B cell (primary cell): ENCODE results near the gene TEPSIN. TPM values are rescaled to one million over a fixed set of nuclear protein-coding genes. Genes with fewer than 3 reads are reported as not detected.

Source experiments
- ATAC-seq: fragments of 200-7000 bp; cut with Tn5 transposase; one replicate; pipeline ENCODE4 v1.10.0; 2021; ENCODE audit warnings: low read depth, mild to moderate bottlenecking, moderate number of reproducible peaks, moderate library complexity
- CTCF ChIA-PET: fragments of 350-600 bp; sonication (Branson Sonifier 250); formaldehyde crosslinking; loops from one replicate; lab custom pipeline; 2021; ENCODE audit warnings: antibody characterized with exemption, inconsistent platforms; lab: Charles Lee
- POLR2A ChIA-PET: fragments of 350-600 bp; sonication (Branson Sonifier 250); formaldehyde crosslinking; loops from one replicate; lab custom pipeline; 2021; ENCODE audit warnings: antibody characterized with exemption; lab: Charles Lee
- DNase-seq: peaks from one replicate; pipeline ENCODE4 v3.0.0; 2013
- H2AFZ ChIP-seq: 2 replicates; pipeline ENCODE4 v1.6.1; 2012; ENCODE audit warnings: mild to moderate bottlenecking, low read depth, low read length; ENCODE audit not compliant: insufficient read depth, poor library complexity, severe bottlenecking
- H3K27ac ChIP-seq, 2 donors: 1 replicate in 1 of 2; 2 replicates in 1 of 2; pipeline ENCODE4 v1.5.1; 2012 to 2013; ENCODE audit warnings: low read length in 2 of 2, mild to moderate bottlenecking in 2 of 2, moderate library complexity in 1 of 2
- H3K27me3 ChIP-seq, 4 experiments: fragments of 200-600 bp in 1 of 4; sonication (generic) in 1 of 4; replicated peaks in 1 of 4; 1 replicate in 2 of 4; 2 replicates in 2 of 4; pipeline versions ENCODE4 v1.6.1 to v1.7.0; 2013 to 2016; ENCODE audit warnings: low read length in 3 of 4, mild to moderate bottlenecking in 2 of 4, mixed read lengths in 1 of 4, moderate library complexity in 1 of 4; ENCODE audit not compliant: insufficient read depth in 4 of 4, control insufficient read depth in 3 of 4; ENCODE audit errors: control extremely low read depth in 1 of 4
- H3K36me3 ChIP-seq, 2 experiments: replicated peaks in 1 of 2; 1 replicate in 1 of 2; 2 replicates in 1 of 2; pipeline versions ENCODE4 v1.6.1 to v1.7.1; 2013; ENCODE audit warnings: low read length in 1 of 2; ENCODE audit not compliant: insufficient read depth in 2 of 2, control insufficient read depth in 1 of 2; ENCODE audit errors: control extremely low read depth in 1 of 2, extremely low read depth in 1 of 2
- H3K4me1 ChIP-seq, 2 donors: fragments of 200-600 bp in 1 of 2; sonication (generic) in 1 of 2; 1 replicate in 1 of 2; 2 replicates in 1 of 2; pipeline versions ENCODE4 v1.5.1 to v1.6.1; 2013 to 2017; ENCODE audit warnings: low read length in 2 of 2; ENCODE audit not compliant: control insufficient read depth in 2 of 2, insufficient read depth in 2 of 2
- H3K4me2 ChIP-seq: replicated peaks from 2 replicates; pipeline ENCODE3; 2012; ENCODE audit warnings: mild to moderate bottlenecking, low read depth, low read length; ENCODE audit not compliant: poor library complexity, severe bottlenecking
- H3K4me3 ChIP-seq, 5 experiments: fragments of 200-600 bp in 1 of 5; sonication (generic) in 1 of 5; 1 replicate in 3 of 5; 2 replicates in 2 of 5; pipeline versions ENCODE4 v1.5.1 to v1.7.0; 2011 to 2016; ENCODE audit warnings: low read length in 4 of 5, mild to moderate bottlenecking in 4 of 5, low read depth in 2 of 5, control low read depth in 1 of 5, moderate library complexity in 1 of 5; ENCODE audit not compliant: insufficient read depth in 1 of 5; ENCODE audit errors: control extremely low read depth in 1 of 5, extremely low read depth in 1 of 5
- H3K79me2 ChIP-seq: fragments of 200-600 bp; sonication (generic); one replicate; pipeline ENCODE4 v1.6.0; 2016; ENCODE audit warnings: low read length; ENCODE audit not compliant: control insufficient read depth, insufficient read depth
- H3K9ac ChIP-seq: fragments of 200-600 bp; sonication (generic); 2 replicates; pipeline ENCODE4 v1.6.1; 2017; ENCODE audit warnings: mild to moderate bottlenecking, low read length, moderate library complexity
- H3K9me3 ChIP-seq, 3 donors: one replicate each; pipeline versions ENCODE4 v1.6.1 to v1.7.1; 2013; ENCODE audit warnings: low read length in 2 of 3; ENCODE audit not compliant: control insufficient read depth in 2 of 3, insufficient read depth in 1 of 3; ENCODE audit errors: control extremely low read depth in 1 of 3
- H4K20me1 ChIP-seq: 2 replicates; pipeline ENCODE4 v1.6.0; 2012; ENCODE audit warnings: mild to moderate bottlenecking, low read length; ENCODE audit not compliant: insufficient read depth, control insufficient read depth, poor library complexity, severe bottlenecking
- H3K27ac Mint-ChIP-seq: one replicate; pipeline ENCODE4 v1.8.0; 2021; ENCODE audit warnings: mixed read lengths
- H3K27me3 Mint-ChIP-seq: one replicate; pipeline ENCODE4 v1.8.0; 2021; ENCODE audit warnings: mixed read lengths
- H3K4me1 Mint-ChIP-seq: one replicate; pipeline ENCODE4 v1.8.0; 2021; ENCODE audit warnings: mixed read lengths
- H3K4me3 Mint-ChIP-seq: one replicate; pipeline ENCODE4 v1.8.0; 2021; ENCODE audit warnings: mixed read lengths
- H3K9me3 Mint-ChIP-seq: one replicate; pipeline ENCODE4 v1.8.0; 2022; ENCODE audit warnings: mixed read lengths; ENCODE audit not compliant: insufficient read depth
- CTCF ChIP-seq: fragments of 200-600 bp; IDR thresholded peaks from one replicate; pipeline ENCODE4 v1.8.0; 2022; ENCODE audit warnings: antibody characterized with exemption, mild to moderate bottlenecking
- EZH2 ChIP-seq: IDR thresholded peaks from 2 replicates; pipeline ENCODE4 v1.6.1; 2012; ENCODE audit warnings: borderline replicate concordance, low read depth, mild to moderate bottlenecking, moderate library complexity, low read length; ENCODE audit not compliant: insufficient read depth, poor library complexity, severe bottlenecking
- WGBS: methylation state at CpG from one replicate; pipeline ENCODE4 v1.1.5; 2013; ENCODE audit warnings: missing lambda C conversion rate; ENCODE audit not compliant: insufficient coverage; 5-methylcytosine and 5-hydroxymethylcytosine counted together
- intact Hi-C: fragments of 100-400 bp; cut with micrococcal nuclease; formaldehyde crosslinking; loops from one replicate; pipeline ENCODE4 v1.10.0; 2022
- polyA plus RNA-seq: library from polyadenylated mRNA; depleted of rRNA; stranded (reverse); fragments of >200 nt; gene quantifications from 2 replicates; pipeline ENCODE4 v1.2.3, GENCODE V29; 2012
- total RNA-seq, 2 donors: library from RNA; stranded (reverse); fragments of 120-200 nt in 1 of 2; gene quantifications; 1 replicate in 1 of 2; 2 replicates in 1 of 2; pipeline versions ENCODE4 v1.2.3 to v1.2.4, GENCODE V29; 2013 to 2022

TEPSIN gene
- total and polyA plus RNA-seq, 2 donors (not counting 1 experiment from before 2014, with no cell fraction given): 180 to 273 TPM

GRCh38 chr17:81245024-81245664 lies 6.3 kb upstream of the TEPSIN start:
- H2AFZ ChIP-seq: no peak overlapping the region
- H3K4me2 ChIP-seq: no peak overlapping the region
- H3K79me2 ChIP-seq: peaks cover 17% of the 10 kb centered on the region
- no peak overlapping the region for H3K27ac ChIP-seq
- POLR2A ChIA-PET: no interaction called here
- no peak overlapping the region for H3K4me3 Mint-ChIP-seq
- CTCF ChIA-PET: interaction anchor here (0.6 kb wide), 1 partner anchor 196 kb away, joined by 3 read pairs; no protein-coding TSS in a partner anchor
- no peaks in the 10 kb centered on the region for H3K9me3 ChIP-seq
- no peaks in the 10 kb centered on the region for H3K27me3 Mint-ChIP-seq
- intact Hi-C loops: no loop called here
- WGBS: 85% methylated on average over 25 of the region's 25 CpGs
- H3K9me3 Mint-ChIP-seq: no peaks in the 10 kb centered on the region
- peaks cover 21% of the 10 kb centered on the region for H3K4me1 Mint-ChIP-seq
- DNase-seq (peak; percentile 24), ATAC-seq (no peak)
- H3K4me1 ChIP-seq: peaks cover 2 to 7% of the 10 kb centered on the region in 2 donors
- H3K36me3 ChIP-seq: peaks cover 0 to 14% of the 10 kb centered on the region in 2 experiments
- no peak for TF ChIP-seq CTCF
- no peak for TF ChIP-seq EZH2
- H3K9ac ChIP-seq: no peak overlapping the region
- H4K20me1 ChIP-seq: peaks cover 50% of the 10 kb centered on the region
- H3K27ac Mint-ChIP-seq: no peak overlapping the region
- H3K4me3 ChIP-seq: no peak overlapping the region
- no peaks in the 10 kb centered on the region for H3K27me3 ChIP-seq

GRCh38 chr17:81244358-81245023 lies 5.6 kb upstream of the TEPSIN start:
- ATAC-seq (no peak), DNase-seq (peak; percentile 25)
- peaks cover 26% of the 10 kb centered on the region for H3K4me1 Mint-ChIP-seq
- H2AFZ ChIP-seq: no peak overlapping the region
- no peaks in the 10 kb centered on the region for H3K27me3 ChIP-seq
- no peaks in the 10 kb centered on the region for H3K9me3 Mint-ChIP-seq
- ChIA-PET CTCF (interaction anchor here (1.1 kb wide), 1 partner anchor 102 kb away, joined by 5 read pairs; no protein-coding TSS in a partner anchor), POLR2A (no interaction called here)
- 76% methylated on average over 21 of the region's 24 CpGs for whole genome bisulfite sequencing
- H3K9me3 ChIP-seq: no peaks in the 10 kb centered on the region
- peaks cover 46% of the 10 kb centered on the region for H4K20me1 ChIP-seq
- no peak overlapping the region for H3K4me3 Mint-ChIP-seq
- H3K4me2 ChIP-seq: no peak overlapping the region
- H3K79me2 ChIP-seq: peaks cover 23% of the 10 kb centered on the region
- H3K4me1 ChIP-seq: peaks cover 7 to 13% of the 10 kb centered on the region in 2 donors
- peaks cover 0 to 8% of the 10 kb centered on the region in 2 experiments for H3K36me3 ChIP-seq
- no peak overlapping the region for H3K27ac Mint-ChIP-seq
- H3K4me3 ChIP-seq: no peak overlapping the region
- intact Hi-C loops: no loop called here
- no peak overlapping the region for H3K27ac ChIP-seq
- TF ChIP-seq CTCF (no peak), EZH2 (no peak)
- H3K9ac ChIP-seq: no peak overlapping the region
- no peaks in the 10 kb centered on the region for H3K27me3 Mint-ChIP-seq
